HepG2 (cell line): ENCODE results near the gene PAFAH1B1. TPM values are rescaled to one million over a fixed set of nuclear protein-coding genes. Genes with fewer than 3 reads are reported as not detected.

ENCODE experiments used
- ATAC-seq: fragments of 200-7000 bp; cut with Tn5 transposase; 3 replicates; pipeline ENCODE4 v1.9.1; 2020; ENCODE audit warnings: mild to moderate bottlenecking, moderate library complexity
- BruUV-seq: library from RNA; stranded (reverse); fragments of 400-500 nt; replicated peaks from 2 replicates; lab custom pipeline; 2021; lab: Mats Ljungman, UMichigan
- CTCF ChIA-PET: fragments of 300-600 bp; formaldehyde crosslinking; extraction: SDS; loops from one replicate; lab custom pipeline; 2021; ENCODE audit warnings: low total read pairs, inconsistent platforms, low intra/inter-chr PET ratio; lab: Yijun Ruan, JAX
- POLR2A ChIA-PET: fragments of 350-600 bp; sonication (Branson Sonifier 250); formaldehyde crosslinking; loops from one replicate; lab custom pipeline; 2020; ENCODE audit warnings: antibody characterized with exemption, inconsistent platforms; lab: Yijun Ruan, JAX
- DNase-seq: peaks from one replicate; pipeline ENCODE4 v3.0.0-alpha.2; 2015; ENCODE audit warnings: low spot score
- FAIRE-seq: peaks from 3 replicates; lab custom pipeline; 2011; peaks lifted over from hg19 to GRCh38; lab: Jason Lieb, UNC
- H2AFZ ChIP-seq: one replicate; pipeline ENCODE4 v1.6.1; 2011; ENCODE audit warnings: low read length, inconsistent platforms
- H3K27ac ChIP-seq: fragments of 300-600 bp; 3 replicates; pipeline ENCODE4 v1.8.0; 2011; ENCODE audit warnings: mixed run types, mild to moderate bottlenecking, mixed read lengths, low read length, inconsistent platforms; ENCODE audit not compliant: insufficient read depth; ENCODE audit errors: extremely low read length
- H3K27me3 ChIP-seq, 2 experiments: fragments of 200-600 bp in 1 of 2; 2 replicates in 1 of 2; 3 replicates in 1 of 2; pipeline versions ENCODE4 v1.6.0 to v1.8.0; 2011; ENCODE audit warnings: low read length in 2 of 2, mild to moderate bottlenecking in 2 of 2, moderate library complexity in 2 of 2, inconsistent platforms in 1 of 2; ENCODE audit not compliant: insufficient read depth in 2 of 2, control insufficient read depth in 1 of 2
- H3K36me3 ChIP-seq, 2 experiments: fragments of 200-600 bp in 1 of 2; replicated peaks in 1 of 2; 2 replicates in 1 of 2; 3 replicates in 1 of 2; pipeline versions ENCODE4 v1.5.1 to v1.8.0; 2011; ENCODE audit warnings: low read length in 2 of 2, inconsistent platforms in 1 of 2; ENCODE audit not compliant: insufficient read depth in 2 of 2, control insufficient read depth in 1 of 2
- H3K4me1 ChIP-seq: 2 replicates; pipeline ENCODE4 v1.5.1; 2012; ENCODE audit warnings: low read length, inconsistent platforms; ENCODE audit not compliant: insufficient read depth
- H3K4me2 ChIP-seq: 2 replicates; pipeline ENCODE4 v1.6.0; 2011; ENCODE audit warnings: low read depth, low read length, inconsistent platforms
- H3K4me3 ChIP-seq, 3 experiments: fragments of 200-600 bp in 1 of 3; sonication (generic), shearing (Covaris generic) in 1 of 3; replicated peaks in 1 of 3; 2 replicates each; pipeline ENCODE4 v1.5.1; 2011 to 2016; ENCODE audit warnings: low read length in 3 of 3, inconsistent platforms in 2 of 3, low read depth in 2 of 3, mild to moderate bottlenecking in 2 of 3, control low read depth in 1 of 3, mixed read lengths in 1 of 3; ENCODE audit not compliant: insufficient read depth in 1 of 3
- H3K79me2 ChIP-seq: one replicate; pipeline ENCODE4 v1.6.1; 2011; ENCODE audit warnings: low read length, inconsistent platforms; ENCODE audit not compliant: insufficient read depth
- H3K9ac ChIP-seq: 2 replicates; pipeline ENCODE4 v1.6.0; 2011; ENCODE audit warnings: mild to moderate bottlenecking, low read depth, low read length, inconsistent platforms; ENCODE audit not compliant: insufficient read depth
- H3K9me3 ChIP-seq: 2 replicates; pipeline ENCODE4 v1.5.1; 2012; ENCODE audit warnings: mild to moderate bottlenecking, low read length
- H4K20me1 ChIP-seq: 2 replicates; pipeline ENCODE4 v1.6.0; 2011; ENCODE audit warnings: inconsistent platforms, mild to moderate bottlenecking, low read length, moderate library complexity; ENCODE audit not compliant: insufficient read depth
- TFDP1 ChIP-seq: IDR thresholded peaks from 2 replicates; pipeline ENCODE4 v1.6.1; 2016; ENCODE audit warnings: missing compliant biosample characterization, missing genetic modification reagents, borderline replicate concordance
- ZNF460 ChIP-seq: sonication (generic); formaldehyde crosslinking; IDR thresholded peaks from 2 replicates; pipeline ENCODE4 v1.5.1; 2020; ENCODE audit warnings: missing genetic modification reagents, mild to moderate bottlenecking, borderline replicate concordance
- WGBS: methylation state at CpG from one replicate; pipeline ENCODE4 v1.1.6; 2017; ENCODE audit warnings: low lambda C conversion rate; 5-methylcytosine and 5-hydroxymethylcytosine counted together
- in situ Hi-C: cut with HindIII; loops from 2 replicates; pipeline ENCODE4 v1.10.0; 2017; ENCODE audit warnings: low pct_unique_long_range_greater_than_20kb; ENCODE audit not compliant: extremely low pct_ligation_motif_present
- intact Hi-C: fragments of 100-400 bp; cut with micrococcal nuclease; formaldehyde crosslinking; loops from one replicate; pipeline ENCODE4 v1.10.0; 2022; ENCODE audit not compliant: unreplicated experiment
- polyA plus RNA-seq, 8 experiments: library from polyadenylated mRNA; depleted of rRNA in 3 of 8; stranded (reverse) in 7 of 8; unstranded in 1 of 8; fragments of >200 nt; fragmentation: Illumina TruSeq in 4 of 8; extraction: Trizol in 4 of 8; gene quantifications; 2 replicates each; pipeline versions ENCODE4 v1.2.1 to v1.2.3, GENCODE V29; 2011 to 2016; ENCODE audit warnings: low read depth in 4 of 8, missing spikeins in 1 of 8, mixed read lengths in 1 of 8; ENCODE audit not compliant: insufficient read depth in 1 of 8
- total RNA-seq, 5 experiments: library from RNA; depleted of rRNA; stranded (reverse); fragments of >200 nt; fragmentation: Illumina TruSeq; extraction: Trizol; gene quantifications; 2 replicates each; pipeline ENCODE4 v1.2.3, GENCODE V29; 2016; ENCODE audit warnings: low read depth in 1 of 5
- TF ChIP-seq, protein P1 (sequence below): sonication (generic); formaldehyde crosslinking; IDR thresholded peaks from 2 replicates; pipeline ENCODE4 v1.4.0; 2020; ENCODE audit warnings: mild to moderate bottlenecking, missing genetic modification reagents
- TF ChIP-seq, protein P2 (sequence below): sonication (generic); formaldehyde crosslinking; IDR thresholded peaks from 2 replicates; pipeline ENCODE4 v1.5.1; 2020; ENCODE audit warnings: missing genetic modification reagents, mild to moderate bottlenecking, borderline replicate concordance
- TF ChIP-seq, protein P3 (sequence below): IDR thresholded peaks from 2 replicates; pipeline ENCODE4 v1.4.0; 2020; ENCODE audit warnings: mild to moderate bottlenecking, missing genetic modification reagents
- TF ChIP-seq, protein P4 (sequence below): sonication (generic); formaldehyde crosslinking; IDR thresholded peaks from 2 replicates; pipeline ENCODE4 v1.5.0; 2020; ENCODE audit warnings: missing genetic modification reagents

PAFAH1B1 gene
- total and polyA plus RNA-seq, 2 of the 13 experiments (the other 11 are each of a cell fraction or from before 2014, with no cell fraction given), result 46.0 to 64.9 TPM

- Histone ChIP-seq H3K9ac (no peak overlapping the region), H3K36me3 (no peaks in the 10 kb centered on the region), H3K9me3 (no peaks in the 10 kb centered on the region), H3K4me1 (peaks cover 11% of the 10 kb centered on the region), H3K79me2 (no peaks in the 10 kb centered on the region), H2AFZ (no peak overlapping the region), H3K27me3 (peaks cover 7 to 16% of the 10 kb centered on the region in 2 experiments; a peak in 4 of 5 replicates), H3K27ac (no peak overlapping the region), H3K4me3 (no peak overlapping the region), H4K20me1 (no peaks in the 10 kb centered on the region), H3K4me2 (no peak overlapping the region)
- intact Hi-C loops, result no loop called here
- ChIA-PET CTCF (no interaction called here), POLR2A (no interaction called here)
- in situ Hi-C loops, result no loop called here
- TF ChIP-seq, protein P1, sequence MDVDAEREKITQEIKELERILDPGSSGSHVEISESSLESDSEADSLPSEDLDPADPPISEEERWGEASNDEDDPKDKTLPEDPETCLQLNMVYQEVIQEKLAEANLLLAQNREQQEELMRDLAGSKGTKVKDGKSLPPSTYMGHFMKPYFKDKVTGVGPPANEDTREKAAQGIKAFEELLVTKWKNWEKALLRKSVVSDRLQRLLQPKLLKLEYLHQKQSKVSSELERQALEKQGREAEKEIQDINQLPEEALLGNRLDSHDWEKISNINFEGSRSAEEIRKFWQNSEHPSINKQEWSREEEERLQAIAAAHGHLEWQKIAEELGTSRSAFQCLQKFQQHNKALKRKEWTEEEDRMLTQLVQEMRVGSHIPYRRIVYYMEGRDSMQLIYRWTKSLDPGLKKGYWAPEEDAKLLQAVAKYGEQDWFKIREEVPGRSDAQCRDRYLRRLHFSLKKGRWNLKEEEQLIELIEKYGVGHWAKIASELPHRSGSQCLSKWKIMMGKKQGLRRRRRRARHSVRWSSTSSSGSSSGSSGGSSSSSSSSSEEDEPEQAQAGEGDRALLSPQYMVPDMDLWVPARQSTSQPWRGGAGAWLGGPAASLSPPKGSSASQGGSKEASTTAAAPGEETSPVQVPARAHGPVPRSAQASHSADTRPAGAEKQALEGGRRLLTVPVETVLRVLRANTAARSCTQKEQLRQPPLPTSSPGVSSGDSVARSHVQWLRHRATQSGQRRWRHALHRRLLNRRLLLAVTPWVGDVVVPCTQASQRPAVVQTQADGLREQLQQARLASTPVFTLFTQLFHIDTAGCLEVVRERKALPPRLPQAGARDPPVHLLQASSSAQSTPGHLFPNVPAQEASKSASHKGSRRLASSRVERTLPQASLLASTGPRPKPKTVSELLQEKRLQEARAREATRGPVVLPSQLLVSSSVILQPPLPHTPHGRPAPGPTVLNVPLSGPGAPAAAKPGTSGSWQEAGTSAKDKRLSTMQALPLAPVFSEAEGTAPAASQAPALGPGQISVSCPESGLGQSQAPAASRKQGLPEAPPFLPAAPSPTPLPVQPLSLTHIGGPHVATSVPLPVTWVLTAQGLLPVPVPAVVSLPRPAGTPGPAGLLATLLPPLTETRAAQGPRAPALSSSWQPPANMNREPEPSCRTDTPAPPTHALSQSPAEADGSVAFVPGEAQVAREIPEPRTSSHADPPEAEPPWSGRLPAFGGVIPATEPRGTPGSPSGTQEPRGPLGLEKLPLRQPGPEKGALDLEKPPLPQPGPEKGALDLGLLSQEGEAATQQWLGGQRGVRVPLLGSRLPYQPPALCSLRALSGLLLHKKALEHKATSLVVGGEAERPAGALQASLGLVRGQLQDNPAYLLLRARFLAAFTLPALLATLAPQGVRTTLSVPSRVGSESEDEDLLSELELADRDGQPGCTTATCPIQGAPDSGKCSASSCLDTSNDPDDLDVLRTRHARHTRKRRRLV, result no peak
- TF ChIP-seq, protein P2, sequence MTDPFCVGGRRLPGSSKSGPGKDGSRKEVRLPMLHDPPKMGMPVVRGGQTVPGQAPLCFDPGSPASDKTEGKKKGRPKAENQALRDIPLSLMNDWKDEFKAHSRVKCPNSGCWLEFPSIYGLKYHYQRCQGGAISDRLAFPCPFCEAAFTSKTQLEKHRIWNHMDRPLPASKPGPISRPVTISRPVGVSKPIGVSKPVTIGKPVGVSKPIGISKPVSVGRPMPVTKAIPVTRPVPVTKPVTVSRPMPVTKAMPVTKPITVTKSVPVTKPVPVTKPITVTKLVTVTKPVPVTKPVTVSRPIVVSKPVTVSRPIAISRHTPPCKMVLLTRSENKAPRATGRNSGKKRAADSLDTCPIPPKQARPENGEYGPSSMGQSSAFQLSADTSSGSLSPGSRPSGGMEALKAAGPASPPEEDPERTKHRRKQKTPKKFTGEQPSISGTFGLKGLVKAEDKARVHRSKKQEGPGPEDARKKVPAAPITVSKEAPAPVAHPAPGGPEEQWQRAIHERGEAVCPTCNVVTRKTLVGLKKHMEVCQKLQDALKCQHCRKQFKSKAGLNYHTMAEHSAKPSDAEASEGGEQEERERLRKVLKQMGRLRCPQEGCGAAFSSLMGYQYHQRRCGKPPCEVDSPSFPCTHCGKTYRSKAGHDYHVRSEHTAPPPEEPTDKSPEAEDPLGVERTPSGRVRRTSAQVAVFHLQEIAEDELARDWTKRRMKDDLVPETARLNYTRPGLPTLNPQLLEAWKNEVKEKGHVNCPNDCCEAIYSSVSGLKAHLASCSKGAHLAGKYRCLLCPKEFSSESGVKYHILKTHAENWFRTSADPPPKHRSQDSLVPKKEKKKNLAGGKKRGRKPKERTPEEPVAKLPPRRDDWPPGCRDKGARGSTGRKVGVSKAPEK (CRISPR knock-in tag), result no peak
- TF ChIP-seq, protein P3, sequence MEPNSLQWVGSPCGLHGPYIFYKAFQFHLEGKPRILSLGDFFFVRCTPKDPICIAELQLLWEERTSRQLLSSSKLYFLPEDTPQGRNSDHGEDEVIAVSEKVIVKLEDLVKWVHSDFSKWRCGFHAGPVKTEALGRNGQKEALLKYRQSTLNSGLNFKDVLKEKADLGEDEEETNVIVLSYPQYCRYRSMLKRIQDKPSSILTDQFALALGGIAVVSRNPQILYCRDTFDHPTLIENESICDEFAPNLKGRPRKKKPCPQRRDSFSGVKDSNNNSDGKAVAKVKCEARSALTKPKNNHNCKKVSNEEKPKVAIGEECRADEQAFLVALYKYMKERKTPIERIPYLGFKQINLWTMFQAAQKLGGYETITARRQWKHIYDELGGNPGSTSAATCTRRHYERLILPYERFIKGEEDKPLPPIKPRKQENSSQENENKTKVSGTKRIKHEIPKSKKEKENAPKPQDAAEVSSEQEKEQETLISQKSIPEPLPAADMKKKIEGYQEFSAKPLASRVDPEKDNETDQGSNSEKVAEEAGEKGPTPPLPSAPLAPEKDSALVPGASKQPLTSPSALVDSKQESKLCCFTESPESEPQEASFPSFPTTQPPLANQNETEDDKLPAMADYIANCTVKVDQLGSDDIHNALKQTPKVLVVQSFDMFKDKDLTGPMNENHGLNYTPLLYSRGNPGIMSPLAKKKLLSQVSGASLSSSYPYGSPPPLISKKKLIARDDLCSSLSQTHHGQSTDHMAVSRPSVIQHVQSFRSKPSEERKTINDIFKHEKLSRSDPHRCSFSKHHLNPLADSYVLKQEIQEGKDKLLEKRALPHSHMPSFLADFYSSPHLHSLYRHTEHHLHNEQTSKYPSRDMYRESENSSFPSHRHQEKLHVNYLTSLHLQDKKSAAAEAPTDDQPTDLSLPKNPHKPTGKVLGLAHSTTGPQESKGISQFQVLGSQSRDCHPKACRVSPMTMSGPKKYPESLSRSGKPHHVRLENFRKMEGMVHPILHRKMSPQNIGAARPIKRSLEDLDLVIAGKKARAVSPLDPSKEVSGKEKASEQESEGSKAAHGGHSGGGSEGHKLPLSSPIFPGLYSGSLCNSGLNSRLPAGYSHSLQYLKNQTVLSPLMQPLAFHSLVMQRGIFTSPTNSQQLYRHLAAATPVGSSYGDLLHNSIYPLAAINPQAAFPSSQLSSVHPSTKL (CRISPR knock-in tag), result no peak
- TF ChIP-seq ZNF460 (CRISPR knock-in tag) (no peak), TFDP1 (CRISPR knock-in tag) (no peak)
- TF ChIP-seq, protein P4, sequence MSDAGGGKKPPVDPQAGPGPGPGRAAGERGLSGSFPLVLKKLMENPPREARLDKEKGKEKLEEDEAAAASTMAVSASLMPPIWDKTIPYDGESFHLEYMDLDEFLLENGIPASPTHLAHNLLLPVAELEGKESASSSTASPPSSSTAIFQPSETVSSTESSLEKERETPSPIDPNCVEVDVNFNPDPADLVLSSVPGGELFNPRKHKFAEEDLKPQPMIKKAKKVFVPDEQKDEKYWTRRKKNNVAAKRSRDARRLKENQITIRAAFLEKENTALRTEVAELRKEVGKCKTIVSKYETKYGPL, result no peak
- ATAC-seq (no peak), FAIRE-seq (no peak), DNase-seq (no peak)
- BruUV-seq, result no TSS peak
- 39% methylated on average over 2 of the region's 4 CpGs for WGBS
Observed at GRCh38 chr17:2721603-2722002, 128.1 kb downstream of the PAFAH1B1 start.
